ENCODE measurements around the gene ZC3HAV1.
"Not testable (repeated sequence)": the region's sequence is repeated elsewhere in the genome, so short reads cannot be mapped to it uniquely, and the experiment has no call there.

The ZC3HAV1 gene

DNA sequence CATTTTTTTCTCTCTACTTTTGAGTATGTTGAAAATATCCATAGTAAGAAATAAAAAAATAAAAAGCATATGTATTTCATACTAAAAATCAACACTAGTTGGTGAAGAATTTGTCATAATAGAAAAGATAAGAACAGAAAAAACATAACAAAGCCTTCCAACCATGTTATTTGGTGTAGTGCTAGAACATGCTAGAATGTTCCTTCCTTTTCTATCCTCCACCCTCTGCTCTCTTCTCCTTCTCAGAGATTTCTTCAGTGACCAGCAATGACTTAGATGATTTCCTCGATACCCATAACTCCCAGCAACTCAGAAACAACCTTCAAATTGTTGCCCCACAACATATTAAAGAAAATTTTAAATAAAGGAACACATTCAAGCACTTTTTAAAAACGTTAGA is 2.6 kb downstream of the ZC3HAV1 start:
- no peak for DNase-seq (ENCODE audit: low read depth)
- TF ChIP-seq, protein P1, sequence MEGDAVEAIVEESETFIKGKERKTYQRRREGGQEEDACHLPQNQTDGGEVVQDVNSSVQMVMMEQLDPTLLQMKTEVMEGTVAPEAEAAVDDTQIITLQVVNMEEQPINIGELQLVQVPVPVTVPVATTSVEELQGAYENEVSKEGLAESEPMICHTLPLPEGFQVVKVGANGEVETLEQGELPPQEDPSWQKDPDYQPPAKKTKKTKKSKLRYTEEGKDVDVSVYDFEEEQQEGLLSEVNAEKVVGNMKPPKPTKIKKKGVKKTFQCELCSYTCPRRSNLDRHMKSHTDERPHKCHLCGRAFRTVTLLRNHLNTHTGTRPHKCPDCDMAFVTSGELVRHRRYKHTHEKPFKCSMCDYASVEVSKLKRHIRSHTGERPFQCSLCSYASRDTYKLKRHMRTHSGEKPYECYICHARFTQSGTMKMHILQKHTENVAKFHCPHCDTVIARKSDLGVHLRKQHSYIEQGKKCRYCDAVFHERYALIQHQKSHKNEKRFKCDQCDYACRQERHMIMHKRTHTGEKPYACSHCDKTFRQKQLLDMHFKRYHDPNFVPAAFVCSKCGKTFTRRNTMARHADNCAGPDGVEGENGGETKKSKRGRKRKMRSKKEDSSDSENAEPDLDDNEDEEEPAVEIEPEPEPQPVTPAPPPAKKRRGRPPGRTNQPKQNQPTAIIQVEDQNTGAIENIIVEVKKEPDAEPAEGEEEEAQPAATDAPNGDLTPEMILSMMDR (IDR thresholded peaks at IDR 0.05; ENCODE audit: control insufficient read depth, extremely low read depth, insufficient read depth) = no peak
- H3K4me3 ChIP-seq (ENCODE audit: low read depth, low read length) = peak overlapping the region; percentile 87

DNA sequence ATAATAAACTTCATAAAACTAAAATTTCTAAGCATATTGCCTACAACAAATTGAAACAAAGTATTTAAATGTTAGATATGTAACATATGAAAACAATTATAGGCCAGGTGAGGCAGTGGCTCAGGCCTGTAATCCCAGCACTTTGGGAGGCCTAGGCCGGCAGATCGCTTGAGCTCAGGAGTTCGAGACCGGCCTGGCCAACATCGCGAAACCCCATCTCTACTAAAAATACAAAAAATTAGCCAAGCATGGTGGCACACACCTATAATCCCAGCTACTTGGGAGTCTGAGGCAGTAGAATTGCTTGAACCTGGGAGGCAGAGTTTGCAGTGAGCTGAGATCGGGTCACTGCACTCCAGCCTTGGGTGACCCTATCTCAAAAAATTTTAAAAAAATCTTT is 3.3 kb downstream of the ZC3HAV1 start:
- DNase-seq (ENCODE audit: low read depth); H3K4me3 ChIP-seq (ENCODE audit: low read depth, low read length): not testable (repeated sequence)

DNA sequence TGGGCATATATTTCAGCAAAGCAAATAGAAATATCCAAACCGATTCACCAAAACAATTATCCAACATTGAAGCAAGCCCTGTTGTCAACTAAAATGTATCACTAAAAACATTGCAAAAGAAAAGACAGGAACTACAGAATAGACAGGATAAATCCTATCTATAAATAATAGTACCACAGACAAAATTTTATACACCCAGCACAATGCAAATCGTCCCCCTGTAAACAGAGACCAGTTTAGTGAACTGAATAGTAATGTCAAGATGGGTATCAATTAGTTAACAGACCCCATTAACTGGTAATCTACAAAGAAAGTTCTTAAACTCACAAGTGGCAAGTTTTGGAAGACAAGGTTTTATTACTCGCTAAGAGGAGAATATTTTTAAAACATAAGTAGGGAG is 4.0 kb downstream of the ZC3HAV1 start:
- no peak overlapping the region for H3K4me3 ChIP-seq (ENCODE audit: low read depth, low read length)
- TF ChIP-seq, protein P1 (IDR thresholded peaks at IDR 0.05; ENCODE audit: control insufficient read depth, extremely low read depth, insufficient read depth) = no peak
- no peak for DNase-seq (ENCODE audit: low read depth)

DNA sequence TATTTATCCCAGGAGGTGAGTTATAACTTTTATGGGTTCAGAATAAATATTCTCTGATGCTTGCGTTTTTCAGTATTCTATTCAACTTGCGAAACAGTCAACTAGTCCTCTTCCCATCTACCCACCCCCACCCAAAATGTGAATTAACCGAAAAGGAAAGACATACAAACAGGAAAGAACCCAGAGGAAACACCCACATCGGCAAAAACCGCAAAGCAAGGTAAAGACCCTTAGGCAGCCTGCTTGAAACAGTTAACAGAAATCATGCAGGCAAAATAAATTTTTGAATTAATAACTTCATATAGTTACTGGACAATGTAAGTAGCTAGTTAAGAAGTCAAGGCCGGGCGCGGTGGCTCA is 5.4 kb downstream of the ZC3HAV1 start:
- DNase-seq (ENCODE audit: low read depth) = no peak
- H3K4me3 ChIP-seq (ENCODE audit: low read depth, low read length) = no peak overlapping the region
- TF ChIP-seq, protein P1 (IDR thresholded peaks at IDR 0.05; ENCODE audit: control insufficient read depth, extremely low read depth, insufficient read depth) = no peak

DNA sequence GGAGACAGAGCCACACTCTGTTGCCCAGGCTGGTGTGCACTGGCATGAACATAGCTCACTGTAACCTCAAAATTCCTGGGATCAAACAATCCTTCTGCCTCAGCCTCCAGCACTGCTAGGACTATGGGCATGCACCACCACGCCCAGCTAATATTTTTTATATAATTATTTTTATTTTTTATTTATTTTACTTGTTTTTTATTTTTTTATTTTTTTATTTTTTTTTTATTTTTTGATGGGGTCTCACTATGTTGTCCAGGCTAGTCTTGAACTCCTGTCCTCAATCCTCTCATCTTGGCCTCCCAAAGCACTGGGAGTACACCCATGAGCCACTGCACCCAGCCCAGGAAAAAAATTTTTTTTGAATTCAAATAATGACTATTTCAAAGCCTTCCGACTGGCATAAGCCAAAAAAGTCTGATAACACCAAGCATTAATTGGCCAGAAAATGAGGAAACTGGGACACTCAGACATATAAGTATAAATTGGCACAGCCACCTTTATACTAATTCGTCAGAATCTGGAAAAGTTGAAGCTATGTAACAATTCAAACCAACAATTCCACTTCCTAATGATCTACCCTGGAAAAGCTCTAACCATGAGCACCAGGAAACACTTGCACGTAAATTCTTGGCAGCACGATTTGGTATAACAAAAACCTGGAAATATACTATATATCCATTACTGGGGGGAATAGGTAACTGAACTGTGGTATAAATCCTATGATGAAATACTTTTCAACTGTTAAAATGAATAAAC is 6.3 kb downstream of the ZC3HAV1 start:
- no peak for DNase-seq (ENCODE audit: low read depth)
- no peak overlapping the region for H3K4me3 ChIP-seq (ENCODE audit: low read depth, low read length)
- TF ChIP-seq, protein P1 (IDR thresholded peaks at IDR 0.05; ENCODE audit: control insufficient read depth, extremely low read depth, insufficient read depth) = no peak

DNA sequence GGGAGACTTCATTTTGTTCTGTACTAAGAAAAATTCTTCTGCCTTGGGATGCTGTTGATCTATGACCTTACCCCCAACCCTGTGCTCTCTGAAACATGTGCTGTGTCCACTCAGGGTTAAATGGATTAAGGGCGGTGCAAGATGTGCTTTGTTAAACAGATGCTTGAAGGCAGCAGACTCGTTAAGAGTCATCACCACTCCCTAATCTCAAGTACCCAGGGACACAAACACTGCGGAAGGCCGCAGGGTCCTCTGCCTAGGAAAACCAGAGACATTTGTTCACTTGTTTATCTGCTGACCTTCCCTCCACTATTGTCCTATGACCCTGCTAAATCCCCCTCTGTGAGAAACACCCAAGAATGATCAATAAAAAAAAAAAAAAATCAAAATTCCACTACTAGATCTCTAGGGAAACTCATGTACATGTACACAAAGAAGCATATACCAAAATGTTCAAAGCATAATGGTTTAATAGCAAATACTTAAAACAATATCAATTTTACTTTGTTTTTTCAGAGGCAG is 7.8 kb downstream of the ZC3HAV1 start:
- not testable (repeated sequence) for DNase-seq (ENCODE audit: low read depth); H3K4me3 ChIP-seq (ENCODE audit: low read depth, low read length)

DNA sequence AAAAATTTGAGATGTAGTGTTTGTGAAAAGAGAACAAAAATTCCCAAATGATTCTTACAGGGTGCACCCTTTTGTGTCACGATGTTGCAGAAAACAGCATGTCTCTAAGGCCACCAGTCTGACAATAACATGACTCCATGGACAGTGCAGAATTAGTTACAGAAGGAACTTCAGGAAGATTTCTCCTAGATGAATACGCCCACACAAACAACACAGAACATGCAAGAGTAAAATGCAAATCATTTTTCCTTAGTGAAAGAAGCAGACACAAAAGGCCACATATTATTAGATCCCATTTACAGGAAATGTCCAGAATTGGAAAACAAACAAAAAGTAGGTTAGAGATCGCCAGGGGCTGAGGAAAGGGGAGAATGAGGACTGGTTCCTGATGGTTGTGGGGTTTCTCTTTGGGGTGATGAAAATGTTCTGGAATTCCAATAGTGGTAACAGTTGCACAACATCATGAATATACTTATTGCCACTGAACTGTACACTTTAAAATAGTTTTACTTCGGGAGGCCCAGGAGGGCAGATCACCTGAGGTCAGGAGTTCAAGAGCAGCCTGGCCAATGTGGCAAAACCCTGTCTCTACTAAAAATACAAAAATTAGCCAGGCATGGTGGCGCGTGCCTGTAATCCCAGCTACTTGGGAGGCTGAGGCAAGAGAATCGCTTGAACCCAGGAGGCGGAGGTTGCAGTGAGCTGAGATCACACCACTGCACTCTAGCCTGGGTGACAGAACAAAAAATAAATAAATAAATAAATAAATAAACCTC is 10.2 kb downstream of the ZC3HAV1 start:
- no peak for DNase-seq (ENCODE audit: low read depth)
- TF ChIP-seq, protein P1 (IDR thresholded peaks at IDR 0.05; ENCODE audit: control insufficient read depth, extremely low read depth, insufficient read depth) = no peak
- H3K4me3 ChIP-seq (ENCODE audit: low read depth, low read length) = no peak overlapping the region
